CD14-positive monocyte (primary cell): ENCODE data around the gene GRID1. TPM values are rescaled to one million over a fixed set of nuclear protein-coding genes. Genes with fewer than 3 reads are reported as not detected.

Experiments used
- DNase-seq, 3 donors: peaks; one replicate each; pipeline ENCODE4 v3.0.0-alpha.2; 2011 to 2022
- H2AFZ ChIP-seq: 2 replicates; pipeline ENCODE4 v1.6.0; 2012; ENCODE audit warnings: mild to moderate bottlenecking, low read depth, low read length, inconsistent platforms; ENCODE audit not compliant: insufficient read depth, poor library complexity, severe bottlenecking
- H3K27ac ChIP-seq, 2 donors: 1 replicate in 1 of 2; 2 replicates in 1 of 2; pipeline ENCODE4 v1.5.1; 2012 to 2013; ENCODE audit warnings: low read length in 2 of 2, control low read depth in 1 of 2, inconsistent platforms in 1 of 2, low read depth in 1 of 2, mild to moderate bottlenecking in 1 of 2
- H3K27me3 ChIP-seq, 2 donors: one replicate each; pipeline versions ENCODE4 v1.6.0 to v1.6.1; 2011 to 2013; ENCODE audit warnings: low read length in 2 of 2; ENCODE audit not compliant: control insufficient read depth in 2 of 2, insufficient read depth in 2 of 2
- H3K36me3 ChIP-seq, 2 donors: replicated peaks in 1 of 2; 1 replicate in 1 of 2; 2 replicates in 1 of 2; pipeline versions ENCODE4 v1.5.1 to v1.6.1; 2012 to 2013; ENCODE audit warnings: low read length in 2 of 2, control low read depth in 1 of 2, inconsistent platforms in 1 of 2, mild to moderate bottlenecking in 1 of 2; ENCODE audit not compliant: insufficient read depth in 2 of 2, control insufficient read depth in 1 of 2
- H3K4me1 ChIP-seq, 2 donors: 1 replicate in 1 of 2; 2 replicates in 1 of 2; pipeline versions ENCODE4 v1.5.1 to v1.6.1; 2012 to 2013; ENCODE audit warnings: low read length in 2 of 2, control low read depth in 1 of 2, inconsistent platforms in 1 of 2, mild to moderate bottlenecking in 1 of 2, moderate library complexity in 1 of 2; ENCODE audit not compliant: insufficient read depth in 2 of 2, control insufficient read depth in 1 of 2
- H3K4me2 ChIP-seq: replicated peaks from 2 replicates; pipeline ENCODE3; 2012; ENCODE audit warnings: low read length, moderate library complexity, mild to moderate bottlenecking; ENCODE audit not compliant: poor library complexity, severe bottlenecking; ENCODE audit errors: extremely low read depth
- H3K4me3 ChIP-seq, 3 experiments: fragments of 200-600 bp in 1 of 3; sonication (generic) in 1 of 3; replicated peaks in 1 of 3; 1 replicate in 2 of 3; 2 replicates in 1 of 3; pipeline ENCODE4 v1.5.1; 2011 to 2013; ENCODE audit warnings: low read length in 3 of 3, mild to moderate bottlenecking in 3 of 3, control low read depth in 2 of 3, low read depth in 2 of 3, inconsistent platforms in 1 of 3, moderate library complexity in 1 of 3
- H3K79me2 ChIP-seq: 2 replicates; pipeline ENCODE4 v1.6.0; 2012; ENCODE audit warnings: mild to moderate bottlenecking, control low read depth, inconsistent platforms, low read length, moderate library complexity; ENCODE audit not compliant: insufficient read depth
- H3K9ac ChIP-seq: 2 replicates; pipeline ENCODE4 v1.6.0; 2017; ENCODE audit warnings: low read length, mild to moderate bottlenecking; ENCODE audit not compliant: insufficient read depth, poor library complexity, severe bottlenecking
- H3K9me3 ChIP-seq, 2 donors: replicated peaks in 1 of 2; 1 replicate in 1 of 2; 2 replicates in 1 of 2; pipeline versions ENCODE4 v1.5.1 to v1.6.1; 2012 to 2013; ENCODE audit warnings: low read length in 2 of 2, control low read depth in 1 of 2; ENCODE audit not compliant: control insufficient read depth in 1 of 2, insufficient read depth in 1 of 2
- H4K20me1 ChIP-seq: 2 replicates; pipeline ENCODE4 v1.6.0; 2012; ENCODE audit warnings: mild to moderate bottlenecking, low read length, control low read depth, moderate library complexity; ENCODE audit not compliant: insufficient read depth
- H3K27ac Mint-ChIP-seq, 7 donors: one replicate each; pipeline ENCODE4 v1.8.0; 2020; ENCODE audit warnings: mild to moderate bottlenecking in 7 of 7, mixed read lengths in 7 of 7, moderate library complexity in 6 of 7, inconsistent platforms in 2 of 7
- H3K27me3 Mint-ChIP-seq, 3 donors: one replicate each; pipeline ENCODE4 v1.8.0; 2021 to 2022; ENCODE audit warnings: low read depth in 3 of 3, mild to moderate bottlenecking in 3 of 3, mixed read lengths in 3 of 3, moderate library complexity in 3 of 3, inconsistent platforms in 1 of 3
- H3K36me3 Mint-ChIP-seq, 2 donors: one replicate each; pipeline ENCODE4 v1.8.0; 2020; ENCODE audit warnings: mixed read lengths in 2 of 2, inconsistent platforms in 1 of 2, mild to moderate bottlenecking in 1 of 2
- H3K4me1 Mint-ChIP-seq: one replicate; pipeline ENCODE4 v1.8.0; 2020; ENCODE audit warnings: mild to moderate bottlenecking, mixed read lengths
- H3K4me3 Mint-ChIP-seq, 2 donors: one replicate each; pipeline ENCODE4 v1.8.0; 2020; ENCODE audit warnings: mild to moderate bottlenecking in 2 of 2, mixed read lengths in 2 of 2, moderate library complexity in 1 of 2
- H3K9me3 Mint-ChIP-seq, 7 donors: one replicate each; pipeline ENCODE4 v1.8.0; 2020 to 2022; ENCODE audit warnings: mixed read lengths in 7 of 7, mild to moderate bottlenecking in 6 of 7, moderate library complexity in 6 of 7, inconsistent platforms in 2 of 7
- WGBS: methylation state at CpG from one replicate; pipeline ENCODE4 v1.1.5; 2013; ENCODE audit warnings: missing lambda C conversion rate; ENCODE audit not compliant: insufficient coverage; 5-methylcytosine and 5-hydroxymethylcytosine counted together
- intact Hi-C, 2 donors: fragments of 100-400 bp; cut with micrococcal nuclease; formaldehyde crosslinking; loops; one replicate each; pipeline versions ENCODE4 v1.15.0 to v1.15.1; 2023
- polyA plus RNA-seq, 3 donors: library from polyadenylated mRNA; depleted of rRNA in 1 of 3; unstranded in 2 of 3; stranded (reverse) in 1 of 3; fragments of 300-500 nt in 2 of 3; fragments of >200 nt in 1 of 3; fragmentation: Illumina TruSeq in 2 of 3; gene quantifications; 1 replicate in 2 of 3; 2 replicates in 1 of 3; pipeline ENCODE4 v1.2.3, GENCODE V29; 2012 to 2021
- TF ChIP-seq, protein P1 (sequence below): fragments of 200-600 bp; IDR thresholded peaks from one replicate; pipeline ENCODE4 v1.8.0; 2022; ENCODE audit warnings: antibody characterized with exemption, mild to moderate bottlenecking

The GRID1 gene
- polyA plus RNA-seq, 3 donors, result not detected

DNA sequence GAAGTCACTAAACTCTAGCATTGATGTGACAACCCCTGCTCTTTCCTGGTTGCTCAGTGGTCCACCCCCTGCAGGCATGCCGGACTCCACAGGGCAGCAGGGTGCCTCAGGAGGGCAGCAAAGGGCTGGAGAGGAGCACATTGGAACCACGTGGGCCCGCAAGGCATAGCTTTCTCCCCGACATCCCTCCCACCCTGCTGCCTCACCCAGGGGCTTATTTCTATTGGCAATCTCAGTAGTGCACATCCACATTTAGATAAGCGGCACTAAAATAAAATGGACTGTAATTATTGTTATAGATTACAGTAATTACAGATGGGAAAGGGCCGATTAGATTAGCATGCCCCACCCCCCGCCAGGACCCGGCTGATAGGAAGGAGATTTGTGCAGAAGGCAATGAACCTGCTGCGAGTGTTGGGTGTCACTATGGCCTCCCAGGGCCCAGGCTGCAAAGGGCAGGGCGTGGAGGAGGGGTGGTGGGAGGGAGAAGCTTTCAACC is 580.1 kb downstream of the GRID1 start:
- Histone ChIP-seq H3K36me3 (no peaks in the 10 kb centered on the region), H3K27ac (no peak overlapping the region), H3K27me3 (no peaks in the 10 kb centered on the region), H3K9me3 (no peaks in the 10 kb centered on the region), H3K9ac (no peak overlapping the region), H3K4me3 (no peak overlapping the region), H3K4me2 (no peak overlapping the region), H2AFZ (no peak overlapping the region), H4K20me1 (no peaks in the 10 kb centered on the region), H3K79me2 (no peaks in the 10 kb centered on the region), H3K4me1 (no peaks in the 10 kb centered on the region)
- WGBS, result 79% methylated on average over 8 of the region's 10 CpGs
- no peak for DNase-seq
- H3K4me3 Mint-ChIP-seq, result no peak overlapping the region
- H3K4me1 Mint-ChIP-seq, result no peaks in the 10 kb centered on the region
- no peaks in the 10 kb centered on the region for H3K36me3 Mint-ChIP-seq
- intact Hi-C loops, result no loop called here
- no peaks in the 10 kb centered on the region for H3K9me3 Mint-ChIP-seq
- no peaks in the 10 kb centered on the region for H3K27me3 Mint-ChIP-seq
- no peak overlapping the region for H3K27ac Mint-ChIP-seq
- TF ChIP-seq, protein P1, sequence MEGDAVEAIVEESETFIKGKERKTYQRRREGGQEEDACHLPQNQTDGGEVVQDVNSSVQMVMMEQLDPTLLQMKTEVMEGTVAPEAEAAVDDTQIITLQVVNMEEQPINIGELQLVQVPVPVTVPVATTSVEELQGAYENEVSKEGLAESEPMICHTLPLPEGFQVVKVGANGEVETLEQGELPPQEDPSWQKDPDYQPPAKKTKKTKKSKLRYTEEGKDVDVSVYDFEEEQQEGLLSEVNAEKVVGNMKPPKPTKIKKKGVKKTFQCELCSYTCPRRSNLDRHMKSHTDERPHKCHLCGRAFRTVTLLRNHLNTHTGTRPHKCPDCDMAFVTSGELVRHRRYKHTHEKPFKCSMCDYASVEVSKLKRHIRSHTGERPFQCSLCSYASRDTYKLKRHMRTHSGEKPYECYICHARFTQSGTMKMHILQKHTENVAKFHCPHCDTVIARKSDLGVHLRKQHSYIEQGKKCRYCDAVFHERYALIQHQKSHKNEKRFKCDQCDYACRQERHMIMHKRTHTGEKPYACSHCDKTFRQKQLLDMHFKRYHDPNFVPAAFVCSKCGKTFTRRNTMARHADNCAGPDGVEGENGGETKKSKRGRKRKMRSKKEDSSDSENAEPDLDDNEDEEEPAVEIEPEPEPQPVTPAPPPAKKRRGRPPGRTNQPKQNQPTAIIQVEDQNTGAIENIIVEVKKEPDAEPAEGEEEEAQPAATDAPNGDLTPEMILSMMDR, result no peak

DNA sequence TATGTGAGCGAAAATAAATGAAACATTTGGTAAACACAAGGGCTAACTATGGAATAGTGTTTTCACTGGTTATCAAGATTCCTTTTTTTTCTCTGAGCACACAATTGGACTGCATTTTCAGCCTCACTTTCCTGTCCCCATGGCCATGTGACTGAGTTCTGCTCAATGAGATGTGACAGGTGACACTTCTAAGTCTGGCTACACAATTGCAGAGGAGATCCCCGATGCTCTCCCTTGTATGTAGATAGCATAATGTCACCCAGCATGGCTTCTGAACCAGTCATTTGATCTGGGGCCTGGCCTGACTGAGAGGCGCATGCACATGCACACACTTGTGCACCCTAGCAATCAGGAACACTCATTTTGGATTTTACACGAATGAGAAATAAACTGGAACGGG is 581.8 kb downstream of the GRID1 start:
- Histone ChIP-seq H3K4me1 (no peaks in the 10 kb centered on the region), H3K27ac (no peak overlapping the region), H3K9me3 (no peaks in the 10 kb centered on the region), H3K27me3 (no peaks in the 10 kb centered on the region), H3K9ac (no peak overlapping the region), H3K4me2 (no peak overlapping the region), H3K36me3 (no peaks in the 10 kb centered on the region), H2AFZ (no peak overlapping the region), H3K4me3 (no peak overlapping the region), H4K20me1 (no peaks in the 10 kb centered on the region), H3K79me2 (no peaks in the 10 kb centered on the region)
- TF ChIP-seq, protein P1, result no peak
- no peaks in the 10 kb centered on the region for H3K27me3 Mint-ChIP-seq
- H3K27ac Mint-ChIP-seq, result no peak overlapping the region
- H3K36me3 Mint-ChIP-seq, result no peaks in the 10 kb centered on the region
- H3K4me3 Mint-ChIP-seq, result no peak overlapping the region
- WGBS, result 63% methylated on average over 1 of the region's 5 CpGs
- DNase-seq, result no peak
- intact Hi-C loops, result no loop called here
- no peaks in the 10 kb centered on the region for H3K4me1 Mint-ChIP-seq
- no peaks in the 10 kb centered on the region for H3K9me3 Mint-ChIP-seq
